LNCaP clone FGC (cell line): Measurements from ENCODE around the gene SMIM45.

Experiments
- DNase-seq: peaks from one replicate; pipeline ENCODE4 v3.0.0-alpha.2; 2011; ENCODE audit warnings: low read depth
- H3K4me3 ChIP-seq: 2 replicates; pipeline ENCODE4 v1.5.1; 2011; ENCODE audit warnings: mild to moderate bottlenecking, low read depth, low read length, control low read depth
- CTCF ChIP-seq: IDR thresholded peaks from 2 replicates; pipeline ENCODE4 v1.5.1; 2012; ENCODE audit warnings: mild to moderate bottlenecking; ENCODE audit not compliant: control insufficient read depth, insufficient read depth; ENCODE audit errors: extremely low read depth

The SMIM45 gene

GRCh38 chr22:41913040-41913719 lies 38.8 kb upstream of the SMIM45 start:
- no peak for TF ChIP-seq CTCF
- no peak for DNase-seq

DNA sequence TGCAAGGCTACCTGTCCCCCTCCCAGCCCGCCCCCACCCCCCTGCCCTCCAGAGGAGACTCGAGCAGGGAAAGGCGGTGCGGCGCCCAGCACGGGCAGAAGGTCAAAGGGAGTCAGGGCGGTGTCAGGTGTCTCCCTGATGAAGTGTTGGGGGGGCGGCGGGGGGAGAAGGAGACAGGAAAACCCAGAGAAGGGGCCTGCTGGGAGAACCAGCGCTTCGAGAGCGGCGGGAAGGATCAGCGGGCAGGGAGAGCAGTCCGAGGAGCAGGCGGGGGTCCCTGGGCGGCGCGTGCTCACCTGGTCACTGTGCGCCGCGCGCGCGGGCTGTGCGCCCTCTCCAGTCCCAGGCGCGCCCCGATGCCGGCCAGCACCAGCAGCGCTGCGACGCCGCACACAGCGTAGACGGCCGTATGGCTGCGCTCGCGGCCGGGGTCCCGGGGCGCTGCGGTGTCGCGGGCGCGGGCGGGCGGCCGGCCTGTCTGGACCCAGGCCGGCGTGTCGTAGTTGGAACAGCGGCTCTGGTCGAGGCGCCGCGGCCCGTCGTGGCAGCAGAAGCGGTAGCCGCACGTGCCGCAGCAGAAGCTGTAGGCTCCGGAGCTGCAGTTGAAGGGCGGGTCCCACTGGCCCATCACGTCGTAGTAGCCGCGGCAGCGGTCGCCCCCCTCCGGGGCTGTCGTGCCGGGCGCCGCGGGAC lies 38.0 kb upstream of the SMIM45 start:
- no peak overlapping the region for H3K4me3 ChIP-seq
- no peak for TF ChIP-seq CTCF
- no peak for DNase-seq

More at GRCh38 chr22:41913040-41913719, 38.8 kb upstream of the SMIM45 start:
- H3K4me3 ChIP-seq: no peak overlapping the region

DNA sequence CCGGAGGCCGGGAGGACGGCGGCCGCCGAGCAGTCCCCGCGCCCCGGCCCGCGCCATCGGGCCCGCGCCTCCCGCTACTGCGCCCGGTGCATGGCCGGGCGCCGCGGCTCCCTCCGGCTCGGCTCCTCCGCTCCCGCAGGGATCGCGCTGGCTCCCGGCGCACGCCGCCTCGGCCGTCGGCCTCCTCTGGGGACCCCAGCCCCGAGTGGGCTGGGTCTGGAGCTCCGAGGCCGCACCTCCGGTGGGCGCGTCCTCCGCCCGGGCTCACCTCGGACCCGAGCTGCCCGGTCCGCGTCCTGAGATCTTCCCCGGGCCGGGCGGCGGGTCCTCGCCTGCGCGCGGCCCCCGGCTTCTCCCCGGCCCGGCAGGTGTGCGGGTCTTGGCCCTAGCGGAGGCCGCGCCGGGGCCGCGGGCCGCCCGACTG lies 37.3 kb upstream of the SMIM45 start:
- TF ChIP-seq CTCF: no peak
- no peak overlapping the region for H3K4me3 ChIP-seq
- DNase-seq: no peak

- no peak for DNase-seq
- no peak for TF ChIP-seq CTCF
- H3K4me3 ChIP-seq: no peak within 1 kb of the TSS
Measured at GRCh38 chr22:41915035-41915785, 36.7 kb upstream of the SMIM45 start, which contains the start of gene SHISA8. TSS of gene SHISA8 (minus strand) at chr22:41915074. CDS start at chr22:41914667, 407 bp downstream.

DNA sequence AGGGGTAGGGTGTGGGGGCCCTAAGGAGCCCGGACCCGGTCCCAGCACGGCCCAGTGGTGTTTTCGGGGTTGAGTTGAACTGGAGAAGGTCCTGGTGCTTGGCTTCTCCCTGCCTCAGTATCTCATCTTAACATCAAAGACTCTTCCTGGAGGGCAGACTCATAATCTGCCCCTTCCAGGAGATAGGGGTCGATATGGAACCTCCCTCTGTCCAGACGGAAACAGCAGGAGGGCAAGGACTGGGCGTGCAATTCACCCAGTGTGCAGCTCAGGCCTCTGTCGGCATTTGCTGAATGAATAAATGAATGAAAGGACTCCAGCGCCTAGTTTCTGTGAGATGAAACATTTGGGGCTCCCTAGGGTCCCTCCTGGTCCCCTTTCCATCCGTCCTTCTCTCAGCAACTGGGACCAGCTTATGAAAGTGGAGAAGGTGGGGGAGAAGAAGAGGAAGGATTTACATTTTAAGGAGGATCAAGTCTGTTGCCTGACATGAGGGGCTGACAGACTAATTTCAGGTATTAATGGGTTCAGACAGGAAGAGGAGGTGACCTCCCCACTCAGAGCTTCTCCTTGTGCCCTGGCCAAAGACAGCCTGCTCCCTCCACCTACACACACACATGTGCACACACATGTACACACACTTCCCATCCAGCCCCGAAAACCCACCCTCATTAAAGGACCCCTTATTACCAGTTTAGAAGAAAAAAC lies 36.0 kb upstream of the SMIM45 start:
- H3K4me3 ChIP-seq: no peak overlapping the region
- no peak for TF ChIP-seq CTCF

GRCh38 chr22:41916745-41917358 lies 35.1 kb upstream of the SMIM45 start:
- no peak for DNase-seq
- TF ChIP-seq CTCF: no peak
- no peak overlapping the region for H3K4me3 ChIP-seq

More for the DNA sequence above, 36.0 kb upstream of the SMIM45 start:
- DNase-seq: no peak
